K562 (cell line): Measurements from ENCODE around the gene KIR2DL3.

Experiments
- EZH2 ChIP-seq: IDR thresholded peaks from 2 replicates; pipeline ENCODE4 v1.6.1; 2012; ENCODE audit warnings: low read depth, mild to moderate bottlenecking, inconsistent platforms, low read length, borderline replicate concordance
- SREBF1 ChIP-seq: fragments of 150-350 bp; IDR thresholded peaks from 2 replicates; pipeline ENCODE4 v1.6.1; 2014; ENCODE audit warnings: antibody characterized with exemption, low read depth, low read length, borderline replicate concordance
- SREBF2 ChIP-seq: sonication (generic); formaldehyde crosslinking; IDR thresholded peaks from 2 replicates; pipeline ENCODE4 v1.4.0; 2020; ENCODE audit warnings: mild to moderate bottlenecking, missing genetic modification reagents
- TCF7L2 ChIP-seq: fragments of 150-350 bp; IDR thresholded peaks from 2 replicates; pipeline ENCODE4 v1.6.1; 2016; ENCODE audit warnings: low read depth, mild to moderate bottlenecking, low read length, moderate library complexity
- ZNF324 ChIP-seq: fragments of 250-450 bp; sonication (Bioruptor Pico); IDR thresholded peaks from 2 replicates; pipeline ENCODE4 v1.4.0; 2020; ENCODE audit warnings: mild to moderate bottlenecking
- TF ChIP-seq, protein P1 (sequence below), 3 experiments: IDR thresholded peaks in 2 of 3; conservative IDR thresholded peaks in 1 of 3; 2 replicates each; pipeline ENCODE4 v1.5.1; 2011 to 2012; ENCODE audit warnings: low read length in 3 of 3, mild to moderate bottlenecking in 3 of 3, control low read depth in 2 of 3, improper control_type of control experiment in 1 of 3, inconsistent platforms in 1 of 3, low read depth in 1 of 3, mixed read lengths in 1 of 3, moderate library complexity in 1 of 3; ENCODE audit not compliant: insufficient read depth in 2 of 3

DNA sequence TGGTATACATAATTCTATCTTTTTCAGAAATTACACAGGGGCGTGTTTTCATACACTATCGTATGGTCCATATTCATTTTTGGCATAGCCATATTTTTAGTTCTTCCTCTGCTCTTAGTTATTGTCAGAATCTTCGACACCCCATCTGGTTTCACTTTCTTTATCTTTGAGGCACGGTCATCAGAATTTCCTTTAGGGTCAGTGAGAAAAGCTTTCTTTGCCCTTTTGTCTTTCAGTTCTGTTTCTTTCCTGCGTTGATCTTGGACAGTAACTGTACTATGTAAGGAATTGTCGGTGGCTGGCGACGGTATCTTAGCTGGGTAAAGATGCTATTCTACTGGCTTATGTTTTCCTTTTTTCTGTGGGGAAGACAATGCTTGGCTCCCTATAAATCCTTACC lies 54.5 kb downstream of the KIR2DL3 start:
- TF ChIP-seq SREBF2 (CRISPR knock-in tag) (no peak), TCF7L2 (no peak), ZNF324 (CRISPR knock-in tag) (no peak), SREBF1 (no peak), EZH2 (no peak)
- TF ChIP-seq, protein P1, sequence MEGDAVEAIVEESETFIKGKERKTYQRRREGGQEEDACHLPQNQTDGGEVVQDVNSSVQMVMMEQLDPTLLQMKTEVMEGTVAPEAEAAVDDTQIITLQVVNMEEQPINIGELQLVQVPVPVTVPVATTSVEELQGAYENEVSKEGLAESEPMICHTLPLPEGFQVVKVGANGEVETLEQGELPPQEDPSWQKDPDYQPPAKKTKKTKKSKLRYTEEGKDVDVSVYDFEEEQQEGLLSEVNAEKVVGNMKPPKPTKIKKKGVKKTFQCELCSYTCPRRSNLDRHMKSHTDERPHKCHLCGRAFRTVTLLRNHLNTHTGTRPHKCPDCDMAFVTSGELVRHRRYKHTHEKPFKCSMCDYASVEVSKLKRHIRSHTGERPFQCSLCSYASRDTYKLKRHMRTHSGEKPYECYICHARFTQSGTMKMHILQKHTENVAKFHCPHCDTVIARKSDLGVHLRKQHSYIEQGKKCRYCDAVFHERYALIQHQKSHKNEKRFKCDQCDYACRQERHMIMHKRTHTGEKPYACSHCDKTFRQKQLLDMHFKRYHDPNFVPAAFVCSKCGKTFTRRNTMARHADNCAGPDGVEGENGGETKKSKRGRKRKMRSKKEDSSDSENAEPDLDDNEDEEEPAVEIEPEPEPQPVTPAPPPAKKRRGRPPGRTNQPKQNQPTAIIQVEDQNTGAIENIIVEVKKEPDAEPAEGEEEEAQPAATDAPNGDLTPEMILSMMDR (IDR thresholded peaks at IDR 0.05 in 2 of 3, conservative IDR thresholded peaks at IDR 0.05 in 1 of 3; ENCODE audit: insufficient read depth in 2 of 3, low read depth in 1 of 3, low read length in 3 of 3), result no peak
